ENCODE data around the gene ADARB2.

ADARB2 gene

GRCh38 chr10:1294748-1295147, 442.6 kb downstream of the ADARB2 start:
- no peak for DNase-seq (ENCODE audit: low read depth in 1 of 2, low spot score in 1 of 2)
- Histone ChIP-seq H3K27ac (replicated peaks) (no peak overlapping the region), H3K4me3 (replicated peaks; ENCODE audit: insufficient read depth, low read length) (no peak overlapping the region), H3K27me3 (ENCODE audit: insufficient read depth, poor library complexity, severe bottlenecking) (no peaks in the 10 kb centered on the region)
- TF ChIP-seq REST (IDR thresholded peaks at IDR 0.05; ENCODE audit: insufficient replicate concordance, low read depth), result no peak

- no peak overlapping the region for H3K4me3 ChIP-seq (replicated peaks; ENCODE audit: insufficient read depth, low read length)
- no peak for TF ChIP-seq SPI1 (IDR thresholded peaks at IDR 0.05; ENCODE audit: borderline replicate concordance, low read depth)
- no peak for TF ChIP-seq POLR2AphosphoS5 (IDR thresholded peaks at IDR 0.05; ENCODE audit: low read depth)
- TF ChIP-seq CTCF (IDR thresholded peaks at IDR 0.05; ENCODE audit: insufficient read depth, low read length), result no peak
- no peak for TF ChIP-seq GABPA (IDR thresholded peaks at IDR 0.05; ENCODE audit: low read depth)
- TF ChIP-seq REST (IDR thresholded peaks at IDR 0.05; ENCODE audit: insufficient replicate concordance, low read depth), result no peak
- no peaks in the 10 kb centered on the region for H3K27me3 ChIP-seq (ENCODE audit: insufficient read depth, poor library complexity, severe bottlenecking)
- H3K27ac ChIP-seq (replicated peaks), result no peak overlapping the region
- no peak for DNase-seq (ENCODE audit: low read depth in 1 of 2, low spot score in 1 of 2)
Observed at GRCh38 chr10:1293636-1294435, 443.5 kb downstream of the ADARB2 start.

- H3K27ac ChIP-seq (replicated peaks), result no peak overlapping the region
- DNase-seq (ENCODE audit: low read depth in 1 of 2, low spot score in 1 of 2), result no peak
- TF ChIP-seq SPI1 (IDR thresholded peaks at IDR 0.05; ENCODE audit: borderline replicate concordance, low read depth) (no peak), POLR2AphosphoS5 (IDR thresholded peaks at IDR 0.05; ENCODE audit: low read depth) (no peak), GABPA (IDR thresholded peaks at IDR 0.05; ENCODE audit: low read depth) (no peak), REST (IDR thresholded peaks at IDR 0.05; ENCODE audit: insufficient replicate concordance, low read depth) (no peak), CTCF (IDR thresholded peaks at IDR 0.05; ENCODE audit: insufficient read depth, low read length) (no peak)
- H3K27me3 ChIP-seq (ENCODE audit: insufficient read depth, poor library complexity, severe bottlenecking), result no peaks in the 10 kb centered on the region
- H3K4me3 ChIP-seq (replicated peaks; ENCODE audit: insufficient read depth, low read length), result no peak overlapping the region
Observed at GRCh38 chr10:1293157-1293556, 444.2 kb downstream of the ADARB2 start.

All from HL-60 (cell line).